H1 (cell line): ENCODE results near the gene GUCY1A1. TPM values are rescaled to one million over a fixed set of nuclear protein-coding genes. Genes with fewer than 3 reads are reported as not detected.

Experiments used
- CTCF ChIA-PET: fragments of 300-600 bp; sonication (Branson Sonifier 250); formaldehyde crosslinking; loops from one replicate; lab custom pipeline; 2021; ENCODE audit not compliant: partially characterized antibody; lab: Charles Lee
- POLR2A ChIA-PET: fragments of 300-600 bp; sonication (Branson Sonifier 250); formaldehyde crosslinking; loops from one replicate; lab custom pipeline; 2021; ENCODE audit warnings: inconsistent platforms; ENCODE audit not compliant: partially characterized antibody; lab: Charles Lee
- DNase-seq, 2 experiments: peaks; one replicate each; pipeline versions ENCODE4 v3.0.0 to v3.0.0-alpha.2; 2010 to 2022; ENCODE audit warnings: low spot score in 2 of 2, low read depth in 1 of 2, mixed read lengths in 1 of 2
- FAIRE-seq: peaks from 2 replicates; lab custom pipeline; 2011; peaks lifted over from hg19 to GRCh38; lab: Jason Lieb, UNC
- H2AFZ ChIP-seq: 2 replicates; pipeline ENCODE4 v1.8.1; 2012; ENCODE audit warnings: low read length, inconsistent platforms
- H2AK5ac ChIP-seq: 2 replicates; pipeline ENCODE4 v1.6.1; 2013; ENCODE audit warnings: low read depth, low read length
- H2BK120ac ChIP-seq: replicated peaks from 2 replicates; pipeline ENCODE3; 2013; ENCODE audit warnings: low read depth, low read length, inconsistent platforms
- H2BK12ac ChIP-seq: 2 replicates; pipeline ENCODE4 v1.6.1; 2013; ENCODE audit warnings: low read depth, low read length
- H2BK15ac ChIP-seq: 2 replicates; pipeline ENCODE4 v1.6.1; 2013; ENCODE audit warnings: low read length
- H2BK20ac ChIP-seq: 2 replicates; pipeline ENCODE4 v1.6.1; 2013; ENCODE audit warnings: low read length
- H2BK5ac ChIP-seq: 2 replicates; pipeline ENCODE4 v1.6.1; 2013; ENCODE audit warnings: low read depth, low read length
- H3K14ac ChIP-seq: 2 replicates; pipeline ENCODE4 v1.6.1; 2013; ENCODE audit warnings: inconsistent platforms; ENCODE audit not compliant: insufficient read length
- H3K18ac ChIP-seq: 2 replicates; pipeline ENCODE4 v1.6.1; 2013; ENCODE audit warnings: low read length; ENCODE audit errors: extremely low read depth
- H3K23ac ChIP-seq: 2 replicates; pipeline ENCODE4 v1.6.1; 2013; ENCODE audit warnings: inconsistent platforms; ENCODE audit not compliant: insufficient read length
- H3K23me2 ChIP-seq: 2 replicates; pipeline ENCODE4 v1.6.1; 2013; ENCODE audit warnings: low read depth, low read length
- H3K27ac ChIP-seq: 2 replicates; pipeline ENCODE4 v1.6.1; 2011; ENCODE audit warnings: low read depth, low read length, inconsistent platforms
- H3K27me3 ChIP-seq, 4 experiments: replicated peaks in 1 of 4; 1 replicate in 1 of 4; 2 replicates in 3 of 4; pipeline versions ENCODE4 v1.6.1 to v1.8.1; 2011 to 2013; ENCODE audit warnings: low read length in 3 of 4, mild to moderate bottlenecking in 3 of 4, inconsistent platforms in 2 of 4, mixed read lengths in 2 of 4, moderate library complexity in 1 of 4; ENCODE audit not compliant: control insufficient read depth in 3 of 4, insufficient read depth in 3 of 4; ENCODE audit errors: extremely low read depth in 1 of 4
- H3K36me3 ChIP-seq, 4 experiments: 2 replicates each; pipeline versions ENCODE4 v1.6.1 to v1.8.1; 2011 to 2013; ENCODE audit warnings: mild to moderate bottlenecking in 4 of 4, low read length in 3 of 4, moderate library complexity in 2 of 4, control low read depth in 1 of 4, inconsistent platforms in 1 of 4; ENCODE audit not compliant: insufficient read depth in 4 of 4, control insufficient read depth in 2 of 4
- H3K4ac ChIP-seq: replicated peaks from 2 replicates; pipeline ENCODE3; 2013; ENCODE audit warnings: low read length, low read depth, mixed read lengths, inconsistent platforms; ENCODE audit not compliant: insufficient read length
- H3K4me1 ChIP-seq, 4 experiments: replicated peaks in 1 of 4; 1 replicate in 1 of 4; 2 replicates in 3 of 4; pipeline versions ENCODE4 v1.6.1 to v1.8.1; 2011 to 2013; ENCODE audit warnings: low read length in 3 of 4, inconsistent platforms in 2 of 4, mixed read lengths in 1 of 4; ENCODE audit not compliant: insufficient read depth in 4 of 4, control insufficient read depth in 3 of 4
- H3K4me2 ChIP-seq, 2 experiments: 2 replicates each; pipeline versions ENCODE4 v1.6.1 to v1.8.1; 2011 to 2013; ENCODE audit warnings: low read depth in 2 of 2, low read length in 2 of 2, control low read depth in 1 of 2, inconsistent platforms in 1 of 2, mild to moderate bottlenecking in 1 of 2; ENCODE audit not compliant: insufficient read depth in 1 of 2
- H3K4me3 ChIP-seq, 4 experiments: fragments of 200-600, 300-600 bp in 1 of 4; sonication (generic), shearing (Covaris generic), sonication (Bioruptor Twin) in 1 of 4; 2 replicates each; pipeline versions ENCODE4 v1.5.1 to v1.8.1; 2011 to 2016; ENCODE audit warnings: low read length in 4 of 4, low read depth in 3 of 4, control low read depth in 2 of 4, inconsistent platforms in 2 of 4, mild to moderate bottlenecking in 2 of 4, mixed read lengths in 1 of 4, moderate library complexity in 1 of 4; ENCODE audit not compliant: insufficient read depth in 2 of 4; ENCODE audit errors: extremely low read depth in 1 of 4
- H3K56ac ChIP-seq: replicated peaks from 2 replicates; pipeline ENCODE3; 2013; ENCODE audit warnings: low read depth, mild to moderate bottlenecking, mixed read lengths, low read length, inconsistent platforms; ENCODE audit not compliant: insufficient read length
- H3K79me1 ChIP-seq: 2 replicates; pipeline ENCODE4 v1.6.1; 2013; ENCODE audit warnings: low read depth, low read length, control low read depth
- H3K79me2 ChIP-seq, 2 experiments: 2 replicates each; pipeline versions ENCODE4 v1.6.1 to v1.8.1; 2012 to 2013; ENCODE audit warnings: low read length in 2 of 2, mild to moderate bottlenecking in 2 of 2, inconsistent platforms in 1 of 2; ENCODE audit not compliant: insufficient read depth in 2 of 2, control insufficient read depth in 1 of 2
- H3K9ac ChIP-seq, 4 experiments: replicated peaks in 1 of 4; 1 replicate in 1 of 4; 2 replicates in 3 of 4; pipeline versions ENCODE4 v1.6.1 to v1.8.1; 2011 to 2013; ENCODE audit warnings: low read depth in 3 of 4, low read length in 3 of 4, control low read depth in 2 of 4, mild to moderate bottlenecking in 2 of 4, moderate library complexity in 2 of 4, inconsistent platforms in 1 of 4; ENCODE audit errors: extremely low read depth in 1 of 4
- H3K9me3 ChIP-seq, 2 experiments: 2 replicates each; pipeline versions ENCODE4 v1.6.1 to v1.8.1; 2012 to 2013; ENCODE audit warnings: mild to moderate bottlenecking in 2 of 2, moderate library complexity in 2 of 2, control low read depth in 1 of 2, inconsistent platforms in 1 of 2, low read depth in 1 of 2, low read length in 1 of 2, mixed read lengths in 1 of 2; ENCODE audit not compliant: insufficient read depth in 2 of 2
- H4K20me1 ChIP-seq, 2 experiments: replicated peaks in 1 of 2; 2 replicates each; pipeline versions ENCODE3 to v1.8.1; 2011 to 2013; ENCODE audit warnings: inconsistent platforms in 2 of 2, low read length in 2 of 2, mild to moderate bottlenecking in 1 of 2; ENCODE audit not compliant: insufficient read depth in 2 of 2, control insufficient read depth in 1 of 2
- H4K5ac ChIP-seq: 2 replicates; pipeline ENCODE4 v1.6.1; 2013; ENCODE audit warnings: low read length, low read depth, mixed read lengths, inconsistent platforms; ENCODE audit not compliant: insufficient read length
- H4K8ac ChIP-seq: 2 replicates; pipeline ENCODE4 v1.8.0; 2013; ENCODE audit warnings: mild to moderate bottlenecking, moderate library complexity, low read length, inconsistent platforms; ENCODE audit not compliant: insufficient read depth; ENCODE audit errors: extremely low read depth
- H4K91ac ChIP-seq: replicated peaks from 2 replicates; pipeline ENCODE3; 2013; ENCODE audit warnings: low read length, mixed read lengths, inconsistent platforms; ENCODE audit not compliant: insufficient read length
- EGR1 ChIP-seq: IDR thresholded peaks from 2 replicates; pipeline ENCODE4 v1.6.1; 2011; ENCODE audit warnings: low read depth, low read length, borderline replicate concordance
- TAF7 ChIP-seq: optimal IDR thresholded peaks from 2 replicates; pipeline ENCODE3; 2011; ENCODE audit warnings: low read depth, mild to moderate bottlenecking, inconsistent platforms, low read length, moderate library complexity, borderline replicate concordance
- TBP ChIP-seq: IDR thresholded peaks from 2 replicates; pipeline ENCODE4 v1.6.1; 2011; ENCODE audit warnings: low read depth, low read length, improper control_type of control experiment
- WGBS, 2 experiments: shearing (Covaris generic) in 1 of 2; methylation state at CpG; one replicate each; pipeline versions ENCODE4 v1.1.6 to v1.1.7; 2013 to 2015; ENCODE audit warnings: low lambda C conversion rate in 2 of 2, mixed read lengths in 2 of 2, inconsistent platforms in 1 of 2, low coverage in 1 of 2, missing lambda C conversion rate in 1 of 2; ENCODE audit not compliant: insufficient replicate concordance in 2 of 2, insufficient coverage in 1 of 2, insufficient read length in 1 of 2; ENCODE audit errors: extremely low coverage in 1 of 2, missing lambda C conversion rate in 1 of 2; 5-methylcytosine and 5-hydroxymethylcytosine counted together
- polyA plus RNA-seq, 7 experiments: library from polyadenylated mRNA; depleted of rRNA in 3 of 7; stranded (reverse) in 5 of 7; unstranded in 2 of 7; fragments of >200 nt in 5 of 7; fragments of 200-250 nt in 2 of 7; gene quantifications; 1 replicate in 5 of 7; 2 replicates in 1 of 7; 4 replicates in 1 of 7; pipeline versions ENCODE4 v1.2.1 to v1.2.3, GENCODE V29; 2011 to 2013; ENCODE audit warnings: missing spikeins in 2 of 7, mixed read lengths in 2 of 7
- total RNA-seq: library from RNA; stranded (reverse); fragmentation: NEBNext Ultra II Directional; extraction: Animal tissue kit (Norgen Biotek cat#: 25700); gene quantifications from 2 replicates; pipeline ENCODE4 v1.2.1, GENCODE V29; 2021

Gene GUCY1A1
- total and polyA plus RNA-seq, 2 of the 8 experiments (the other 6 are each of a cell fraction or from before 2014, with no cell fraction given) = not detected

DNA sequence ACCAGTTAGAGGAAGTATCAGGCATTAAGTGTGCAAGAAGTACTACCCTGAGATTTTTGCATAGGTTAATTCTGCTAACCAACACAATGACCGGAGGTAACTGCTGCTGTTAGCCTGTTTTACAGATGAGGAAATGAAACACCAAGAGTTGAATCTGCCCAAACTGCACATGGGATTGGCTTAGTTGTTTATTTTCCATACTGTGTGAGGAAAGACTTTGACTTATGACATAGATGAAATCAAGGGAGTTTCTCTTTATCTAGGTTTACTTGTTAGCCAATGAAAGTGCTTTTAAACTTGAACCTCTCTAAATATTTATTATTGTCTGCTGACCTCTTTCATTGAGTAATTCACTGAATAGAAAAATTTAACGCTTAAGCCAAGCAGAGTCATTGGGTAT, 102.4 kb downstream of the GUCY1A1 start:
- no peak overlapping the region for H2BK12ac ChIP-seq
- no peak overlapping the region for H3K4me3 ChIP-seq
- no peak overlapping the region for H3K14ac ChIP-seq
- no peaks in the 10 kb centered on the region for H3K4me1 ChIP-seq
- no peak overlapping the region for H2BK20ac ChIP-seq
- H3K36me3 ChIP-seq = no peaks in the 10 kb centered on the region
- H2BK15ac ChIP-seq = no peak overlapping the region
- no peak overlapping the region for H4K5ac ChIP-seq
- H4K91ac ChIP-seq = no peak overlapping the region
- H3K9me3 ChIP-seq = no peaks in the 10 kb centered on the region
- no peaks in the 10 kb centered on the region for H4K20me1 ChIP-seq
- H2AK5ac ChIP-seq = no peak overlapping the region
- WGBS, 2 experiments = 86% methylated on average over 2 of the region's 2 CpGs; no CpG with 5 or more reads in 1 of the 2 experiments
- H2BK5ac ChIP-seq = no peak overlapping the region
- H3K4ac ChIP-seq = no peak overlapping the region
- no peak for DNase-seq
- no peak for FAIRE-seq
- ChIA-PET POLR2A (no interaction called here), CTCF (interaction anchor here (0.7 to 1.4 kb wide), 3 partner anchors 18 to 184 kb away, joined by 3 to 7 read pairs (median 3); no protein-coding TSS in a partner anchor)
- H3K27me3 ChIP-seq = no peaks in the 10 kb centered on the region
- no peak overlapping the region for H3K9ac ChIP-seq
- H3K79me2 ChIP-seq = no peaks in the 10 kb centered on the region
- no peaks in the 10 kb centered on the region for H3K79me1 ChIP-seq
- H4K8ac ChIP-seq = no peak overlapping the region
- H3K18ac ChIP-seq = no peak overlapping the region
- H2BK120ac ChIP-seq = no peak overlapping the region
- H3K23me2 ChIP-seq = no peaks in the 10 kb centered on the region
- H3K27ac ChIP-seq = no peak overlapping the region
- no peak overlapping the region for H2AFZ ChIP-seq
- H3K56ac ChIP-seq = no peak overlapping the region
- TF ChIP-seq TAF7 (no peak), EGR1 (no peak), TBP (no peak)
- no peak overlapping the region for H3K4me2 ChIP-seq
- H3K23ac ChIP-seq = no peak overlapping the region
